H1 (cell line): Measurements from ENCODE around the gene LRP1. TPM values are rescaled to one million over a fixed set of nuclear protein-coding genes. Genes with fewer than 3 reads are reported as not detected.

Experiments
- SIN3A ChIP-seq, 2 experiments: IDR thresholded peaks in 1 of 2; conservative IDR thresholded peaks in 1 of 2; 2 replicates each; pipeline ENCODE4 v1.6.1; 2011 to 2012; ENCODE audit warnings: low read length in 2 of 2, improper control_type of control experiment in 1 of 2, low read depth in 1 of 2, mild to moderate bottlenecking in 1 of 2
- SP4 ChIP-seq: IDR thresholded peaks from 2 replicates; pipeline ENCODE4 v1.6.1; 2012; ENCODE audit warnings: low read length, inconsistent platforms
- polyA plus RNA-seq, 7 experiments: library from polyadenylated mRNA; depleted of rRNA in 3 of 7; stranded (reverse) in 5 of 7; unstranded in 2 of 7; fragments of >200 nt in 5 of 7; fragments of 200-250 nt in 2 of 7; gene quantifications; 1 replicate in 5 of 7; 2 replicates in 1 of 7; 4 replicates in 1 of 7; pipeline versions ENCODE4 v1.2.1 to v1.2.3, GENCODE V29; 2011 to 2013; ENCODE audit warnings: missing spikeins in 2 of 7, mixed read lengths in 2 of 7
- total RNA-seq: library from RNA; stranded (reverse); fragmentation: NEBNext Ultra II Directional; extraction: Animal tissue kit (Norgen Biotek cat#: 25700); gene quantifications from 2 replicates; pipeline ENCODE4 v1.2.1, GENCODE V29; 2021

The LRP1 gene
- total and polyA plus RNA-seq, 2 of the 8 experiments (the other 6 are each of a cell fraction or from before 2014, with no cell fraction given), result 35.3 to 92.5 TPM

- TF ChIP-seq SIN3A (conservative IDR thresholded peaks at IDR 0.05 in 1 of 2, IDR thresholded peaks at IDR 0.05 in 1 of 2; ENCODE audit: low read depth in 1 of 2, low read length in 2 of 2) (no peak), SP4 (no peak)
These were observed 105.3 kb downstream of the LRP1 start (continued) for GRCh38 chr12:57233357-57234232.
